Astrocyte (in vitro differentiated cells and primary cell): ENCODE results near the gene C10orf67. TPM values are rescaled to one million over a fixed set of nuclear protein-coding genes. Genes with fewer than 3 reads are reported as not detected.

Experiments
- DNase-seq: peaks from one replicate; pipeline ENCODE4 v3.0.0-alpha.2; 2010; ENCODE audit warnings: low read depth
- FAIRE-seq: peaks from 2 replicates; lab custom pipeline; 2011; peaks lifted over from hg19 to GRCh38; lab: Jason Lieb, UNC
- H2AFZ ChIP-seq: 2 replicates; pipeline ENCODE4 v1.6.0; 2012; ENCODE audit warnings: low read depth, low read length, inconsistent platforms
- H3K27ac ChIP-seq: 2 replicates; pipeline ENCODE4 v1.5.1; 2011; ENCODE audit warnings: low read depth, low read length, inconsistent platforms
- H3K27me3 ChIP-seq: 2 replicates; pipeline ENCODE4 v1.6.0; 2011; ENCODE audit warnings: low read length, inconsistent platforms; ENCODE audit not compliant: insufficient read depth
- H3K36me3 ChIP-seq: 2 replicates; pipeline ENCODE4 v1.5.1; 2011; ENCODE audit warnings: low read length, inconsistent platforms; ENCODE audit not compliant: insufficient read depth
- H3K4me1 ChIP-seq: 2 replicates; pipeline ENCODE4 v1.5.1; 2011; ENCODE audit warnings: low read length, inconsistent platforms; ENCODE audit not compliant: insufficient read depth
- H3K4me2 ChIP-seq: 2 replicates; pipeline ENCODE4 v1.6.0; 2012; ENCODE audit warnings: low read length, inconsistent platforms
- H3K4me3 ChIP-seq: 2 replicates; pipeline ENCODE4 v1.5.1; 2011; ENCODE audit warnings: low read depth, mild to moderate bottlenecking, low read length, inconsistent platforms; ENCODE audit not compliant: insufficient read depth
- H3K79me2 ChIP-seq: 2 replicates; pipeline ENCODE4 v1.6.0; 2012; ENCODE audit warnings: mild to moderate bottlenecking, low read length, inconsistent platforms; ENCODE audit not compliant: insufficient read depth
- H3K9ac ChIP-seq: 2 replicates; pipeline ENCODE4 v1.6.0; 2012; ENCODE audit warnings: mild to moderate bottlenecking, low read length, inconsistent platforms
- H3K9me3 ChIP-seq: 2 replicates; pipeline ENCODE4 v1.5.1; 2012; ENCODE audit warnings: low read depth, mild to moderate bottlenecking, low read length, inconsistent platforms; ENCODE audit not compliant: insufficient read depth
- H4K20me1 ChIP-seq: 2 replicates; pipeline ENCODE4 v1.6.0; 2012; ENCODE audit warnings: low read length, inconsistent platforms; ENCODE audit not compliant: insufficient read depth
- H3K27ac Mint-ChIP-seq: one replicate; pipeline ENCODE4 v1.8.0; 2021; ENCODE audit warnings: mild to moderate bottlenecking, mixed read lengths; ENCODE audit not compliant: unreplicated experiment
- H3K27me3 Mint-ChIP-seq: one replicate; pipeline ENCODE4 v1.8.0; 2021; ENCODE audit warnings: low read depth, mixed read lengths; ENCODE audit not compliant: unreplicated experiment
- H3K36me3 Mint-ChIP-seq: one replicate; pipeline ENCODE4 v1.8.0; 2021; ENCODE audit warnings: low read depth, mixed read lengths; ENCODE audit not compliant: unreplicated experiment
- H3K4me1 Mint-ChIP-seq: one replicate; pipeline ENCODE4 v1.8.0; 2021; ENCODE audit warnings: low read depth, mixed read lengths; ENCODE audit not compliant: unreplicated experiment
- H3K4me3 Mint-ChIP-seq: one replicate; pipeline ENCODE4 v1.8.0; 2021; ENCODE audit warnings: mild to moderate bottlenecking, moderate library complexity, mixed read lengths; ENCODE audit not compliant: unreplicated experiment
- H3K9me3 Mint-ChIP-seq: one replicate; pipeline ENCODE4 v1.8.0; 2021; ENCODE audit warnings: mild to moderate bottlenecking, mixed read lengths; ENCODE audit not compliant: unreplicated experiment
- EZH2 ChIP-seq: IDR thresholded peaks from 2 replicates; pipeline ENCODE4 v1.6.1; 2012; ENCODE audit warnings: mild to moderate bottlenecking, low read length, inconsistent platforms; ENCODE audit not compliant: insufficient read depth
- total RNA-seq: library from RNA; stranded (reverse); gene quantifications from 2 replicates; pipeline ENCODE4 v1.2.1, GENCODE V29; 2021
- TF ChIP-seq, protein P1 (sequence below): IDR thresholded peaks from 2 replicates; pipeline ENCODE4 v1.5.1; 2011; ENCODE audit warnings: low read depth, mild to moderate bottlenecking, inconsistent platforms, low read length, moderate library complexity; ENCODE audit not compliant: insufficient read depth

The C10orf67 gene
- total RNA-seq, 1 donor from 2014 or later: 0.27 TPM

DNA sequence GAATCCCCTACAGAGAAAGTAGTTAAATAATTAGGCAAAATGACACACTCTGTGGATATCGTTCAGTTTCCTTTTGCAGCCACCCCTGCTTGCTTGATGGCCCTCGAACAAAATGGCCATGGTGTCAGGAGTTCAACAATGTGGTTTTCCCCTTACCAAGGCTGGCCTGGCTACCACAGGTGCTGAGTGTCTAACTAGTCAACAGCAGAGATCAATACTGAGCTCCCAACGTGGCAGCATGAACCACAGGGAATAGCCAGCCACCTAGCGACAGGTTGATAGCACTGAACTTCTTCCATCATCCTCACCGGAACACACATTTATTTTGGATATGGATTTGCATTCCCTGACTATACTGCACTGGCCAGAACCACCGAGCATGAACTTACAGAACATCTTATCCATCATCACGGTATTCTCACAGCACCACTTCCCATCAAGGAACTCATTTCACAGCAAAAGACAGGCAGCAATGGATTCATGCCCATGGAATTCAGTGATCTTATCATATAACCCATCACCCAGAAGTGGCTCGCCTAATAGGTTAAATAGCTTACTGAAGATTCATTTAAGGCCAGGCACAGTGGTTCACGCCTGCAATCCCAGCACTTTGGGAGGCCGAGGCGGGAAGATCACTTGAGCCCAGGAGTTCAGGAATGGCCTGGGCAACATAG, 6.3 kb downstream of the C10orf67 start:
- no peak overlapping the region for H3K27ac ChIP-seq
- no peak for FAIRE-seq
- H3K4me3 ChIP-seq: no peak overlapping the region
- H3K4me2 ChIP-seq: no peak overlapping the region
- no peaks in the 10 kb centered on the region for H3K36me3 Mint-ChIP-seq
- no peak overlapping the region for H2AFZ ChIP-seq
- H3K9me3 Mint-ChIP-seq: no peaks in the 10 kb centered on the region
- H3K27me3 Mint-ChIP-seq: peaks cover 3% of the 10 kb centered on the region
- peak overlapping the region; percentile 45 for H3K27ac Mint-ChIP-seq
- TF ChIP-seq EZH2: no peak
- TF ChIP-seq, protein P1, sequence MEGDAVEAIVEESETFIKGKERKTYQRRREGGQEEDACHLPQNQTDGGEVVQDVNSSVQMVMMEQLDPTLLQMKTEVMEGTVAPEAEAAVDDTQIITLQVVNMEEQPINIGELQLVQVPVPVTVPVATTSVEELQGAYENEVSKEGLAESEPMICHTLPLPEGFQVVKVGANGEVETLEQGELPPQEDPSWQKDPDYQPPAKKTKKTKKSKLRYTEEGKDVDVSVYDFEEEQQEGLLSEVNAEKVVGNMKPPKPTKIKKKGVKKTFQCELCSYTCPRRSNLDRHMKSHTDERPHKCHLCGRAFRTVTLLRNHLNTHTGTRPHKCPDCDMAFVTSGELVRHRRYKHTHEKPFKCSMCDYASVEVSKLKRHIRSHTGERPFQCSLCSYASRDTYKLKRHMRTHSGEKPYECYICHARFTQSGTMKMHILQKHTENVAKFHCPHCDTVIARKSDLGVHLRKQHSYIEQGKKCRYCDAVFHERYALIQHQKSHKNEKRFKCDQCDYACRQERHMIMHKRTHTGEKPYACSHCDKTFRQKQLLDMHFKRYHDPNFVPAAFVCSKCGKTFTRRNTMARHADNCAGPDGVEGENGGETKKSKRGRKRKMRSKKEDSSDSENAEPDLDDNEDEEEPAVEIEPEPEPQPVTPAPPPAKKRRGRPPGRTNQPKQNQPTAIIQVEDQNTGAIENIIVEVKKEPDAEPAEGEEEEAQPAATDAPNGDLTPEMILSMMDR: no peak
- no peaks in the 10 kb centered on the region for H3K9me3 ChIP-seq
- no peak overlapping the region for H3K9ac ChIP-seq
- no peaks in the 10 kb centered on the region for H4K20me1 ChIP-seq
- no peak overlapping the region for H3K4me3 Mint-ChIP-seq
- peak; percentile 84 for DNase-seq
- no peaks in the 10 kb centered on the region for H3K79me2 ChIP-seq
- H3K36me3 ChIP-seq: no peaks in the 10 kb centered on the region
- H3K4me1 Mint-ChIP-seq: peaks cover 13% of the 10 kb centered on the region
- no peaks in the 10 kb centered on the region for H3K27me3 ChIP-seq
- peaks cover under 1% of the 10 kb centered on the region for H3K4me1 ChIP-seq

- no peak for FAIRE-seq
- Histone ChIP-seq H3K36me3 (no peaks in the 10 kb centered on the region), H2AFZ (no peak overlapping the region), H3K27ac (no peak overlapping the region), H3K4me1 (no peaks in the 10 kb centered on the region), H3K9me3 (no peaks in the 10 kb centered on the region), H4K20me1 (no peaks in the 10 kb centered on the region), H3K4me3 (no peak overlapping the region), H3K79me2 (no peaks in the 10 kb centered on the region), H3K27me3 (no peaks in the 10 kb centered on the region), H3K4me2 (no peak overlapping the region), H3K9ac (no peak overlapping the region)
- Mint-ChIP-seq H3K27ac (peak overlapping the region; percentile 45), H3K4me1 (peaks cover 13% of the 10 kb centered on the region), H3K36me3 (no peaks in the 10 kb centered on the region), H3K9me3 (no peaks in the 10 kb centered on the region), H3K4me3 (no peak overlapping the region), H3K27me3 (peaks cover 3% of the 10 kb centered on the region)
- DNase-seq: no peak
- no peak for TF ChIP-seq EZH2
- TF ChIP-seq, protein P1: no peak
Measured at GRCh38 chr10:23337616-23338015, 7.0 kb downstream of the C10orf67 start.

GRCh38 chr10:23331567-23332301, 12.9 kb downstream of the C10orf67 start:
- Histone ChIP-seq H3K4me3 (no peak overlapping the region), H3K4me1 (peaks cover 3% of the 10 kb centered on the region), H2AFZ (no peak overlapping the region), H3K9me3 (no peaks in the 10 kb centered on the region), H4K20me1 (no peaks in the 10 kb centered on the region), H3K9ac (no peak overlapping the region), H3K27ac (peak overlapping the region; percentile 38), H3K4me2 (no peak overlapping the region), H3K36me3 (no peaks in the 10 kb centered on the region), H3K79me2 (no peaks in the 10 kb centered on the region), H3K27me3 (no peaks in the 10 kb centered on the region)
- H3K4me1 Mint-ChIP-seq: no peaks in the 10 kb centered on the region
- no peak for TF ChIP-seq EZH2
- TF ChIP-seq, protein P1: no peak
- H3K4me3 Mint-ChIP-seq: no peak overlapping the region
- no peaks in the 10 kb centered on the region for H3K36me3 Mint-ChIP-seq
- DNase-seq (peak; percentile 85), FAIRE-seq (peak; percentile 37)
- peaks cover 3% of the 10 kb centered on the region for H3K27me3 Mint-ChIP-seq
- no peak overlapping the region for H3K27ac Mint-ChIP-seq
- peaks cover 2% of the 10 kb centered on the region for H3K9me3 Mint-ChIP-seq
